ENCODE measurements around the gene DLK1. TPM values are rescaled to one million over a fixed set of nuclear protein-coding genes. Genes with fewer than 3 reads are reported as not detected.

Gene DLK1
- total RNA-seq, 4 donors from 2014 or later, result not detected

- intact Hi-C loops (cut with DNase I; ENCODE audit: low total_unique reads), result no loop called here
- no peaks in the 10 kb centered on the region for H3K4me1 ChIP-seq
- TF ChIP-seq POLR2A (IDR thresholded peaks at IDR 0.05), result no peak
- TF ChIP-seq EP300 (IDR thresholded peaks at IDR 0.05; ENCODE audit: low read depth), result no peak
- TF ChIP-seq CTCF (IDR thresholded peaks at IDR 0.05), result no peak
- no peaks in the 10 kb centered on the region for H3K36me3 ChIP-seq
- in situ Hi-C loops (cut with MboI; ENCODE audit: low pct_ligation_motif_present in 1 of 4, low pct_unique_long_range_greater_than_20kb in 1 of 4, low sequenced_read_pairs in 3 of 4), result no loop called here
- H3K9me3 ChIP-seq, result no peaks in the 10 kb centered on the region
- no peak overlapping the region for H3K27ac ChIP-seq
- no peaks in the 10 kb centered on the region for H3K27me3 ChIP-seq
- WGBS, 2 donors (ENCODE audit: low coverage in 1 of 2), result 80% methylated on average over 12 of the region's 12 CpGs; no CpG with 5 or more reads in 1 of the 2 donors
- H3K4me3 ChIP-seq, result no peak overlapping the region
- no peak for DNase-seq
Measured at GRCh38 chr14:100687386-100687785, 39.3 kb upstream of the DLK1 start.

- 23 to 76% methylated on average over 3 to 10 of the region's 10 CpGs for WGBS, 2 donors (ENCODE audit: low coverage in 1 of 2)
- Histone ChIP-seq H3K4me3 (no peak overlapping the region), H3K27me3 (no peaks in the 10 kb centered on the region), H3K36me3 (no peaks in the 10 kb centered on the region), H3K4me1 (no peaks in the 10 kb centered on the region), H3K27ac (no peak overlapping the region), H3K9me3 (no peaks in the 10 kb centered on the region)
- no peak for DNase-seq
- in situ Hi-C loops (cut with MboI; ENCODE audit: low pct_ligation_motif_present in 1 of 4, low pct_unique_long_range_greater_than_20kb in 1 of 4, low sequenced_read_pairs in 3 of 4), result no loop called here
- intact Hi-C loops (cut with DNase I; ENCODE audit: low total_unique reads), result no loop called here
- TF ChIP-seq POLR2AphosphoS5 (IDR thresholded peaks at IDR 0.05), result no peak
- no peak for TF ChIP-seq CTCF (IDR thresholded peaks at IDR 0.05)
- TF ChIP-seq POLR2A (IDR thresholded peaks at IDR 0.05), result no peak
- no peak for TF ChIP-seq EP300 (IDR thresholded peaks at IDR 0.05; ENCODE audit: low read depth)
Measured at GRCh38 chr14:100688051-100688450, 38.6 kb upstream of the DLK1 start.

GRCh38 chr14:100688598-100689461, 37.9 kb upstream of the DLK1 start:
- intact Hi-C loops (cut with DNase I; ENCODE audit: low total_unique reads) (no loop called here), in situ Hi-C loops (cut with MboI; ENCODE audit: low pct_ligation_motif_present in 1 of 4, low pct_unique_long_range_greater_than_20kb in 1 of 4, low sequenced_read_pairs in 3 of 4) (no loop called here)
- H3K4me3 ChIP-seq, result no peak overlapping the region
- TF ChIP-seq EP300 (IDR thresholded peaks at IDR 0.05; ENCODE audit: low read depth) (no peak), CTCF (IDR thresholded peaks at IDR 0.05) (no peak), POLR2A (IDR thresholded peaks at IDR 0.05) (no peak), POLR2AphosphoS5 (IDR thresholded peaks at IDR 0.05) (no peak)
- no peaks in the 10 kb centered on the region for H3K27me3 ChIP-seq
- H3K4me1 ChIP-seq, result no peaks in the 10 kb centered on the region
- 82% methylated on average over 24 of the region's 26 CpGs; no CpG with 5 or more reads in 1 of the 2 donors for WGBS, 2 donors (ENCODE audit: low coverage in 1 of 2)
- no peaks in the 10 kb centered on the region for H3K9me3 ChIP-seq
- no peak for DNase-seq
- no peak overlapping the region for H3K27ac ChIP-seq
- no peaks in the 10 kb centered on the region for H3K36me3 ChIP-seq

- TF ChIP-seq POLR2AphosphoS5 (IDR thresholded peaks at IDR 0.05) (no peak), CTCF (IDR thresholded peaks at IDR 0.05) (no peak), POLR2A (IDR thresholded peaks at IDR 0.05) (no peak), EP300 (IDR thresholded peaks at IDR 0.05; ENCODE audit: low read depth) (no peak)
Measured at GRCh38 chr14:100690672-100691071, 36.0 kb upstream of the DLK1 start.

More at GRCh38 chr14:100690672-100691071, 36.0 kb upstream of the DLK1 start:
- Histone ChIP-seq H3K27me3 (no peaks in the 10 kb centered on the region), H3K36me3 (no peaks in the 10 kb centered on the region), H3K9me3 (no peaks in the 10 kb centered on the region), H3K4me1 (no peaks in the 10 kb centered on the region), H3K27ac (no peak overlapping the region), H3K4me3 (no peak overlapping the region)
- DNase-seq, result no peak
- 83% methylated on average over 2 to 5 of the region's 5 CpGs for WGBS, 2 donors (ENCODE audit: low coverage in 1 of 2)
- intact Hi-C loops (cut with DNase I; ENCODE audit: low total_unique reads), result no loop called here
- in situ Hi-C loops (cut with MboI; ENCODE audit: low pct_ligation_motif_present in 1 of 4, low pct_unique_long_range_greater_than_20kb in 1 of 4, low sequenced_read_pairs in 3 of 4), result no loop called here

Measured in transverse colon (tissue), 4 donors.